ENCODE results near the gene LDLRAD3. TPM values are rescaled to one million over a fixed set of nuclear protein-coding genes. Genes with fewer than 3 reads are reported as not detected.
A peak's percentile ranks its signal among the peaks of the same experiment; 100 is the strongest.

The LDLRAD3 gene
- total RNA-seq, 2 donors from 2014 or later, result 30.8 to 42.5 TPM

DNA sequence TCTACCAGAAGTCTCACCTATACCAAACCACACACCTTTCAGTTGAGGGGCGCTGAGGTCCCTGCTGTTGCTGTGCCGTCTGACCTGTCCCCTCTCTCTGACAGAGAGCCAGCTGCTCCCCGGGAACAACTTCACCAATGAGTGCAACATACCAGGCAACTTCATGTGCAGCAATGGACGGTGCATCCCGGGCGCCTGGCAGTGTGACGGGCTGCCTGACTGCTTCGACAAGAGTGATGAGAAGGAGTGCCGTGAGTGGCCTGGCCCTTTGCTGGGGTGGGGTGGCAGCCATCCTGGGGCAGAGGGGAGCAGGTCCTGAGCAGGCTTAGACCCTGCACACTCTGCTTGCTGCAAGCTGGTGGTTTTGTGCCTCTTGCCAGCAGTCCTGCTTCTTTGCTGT lies 92.1 kb downstream of the LDLRAD3 start:
- no peaks in the 10 kb centered on the region for H3K27me3 ChIP-seq (replicated peaks; ENCODE audit: insufficient read depth)
- peak overlapping the region in 1 of 2 donors; percentile 58 for H3K27ac ChIP-seq
- H3K4me3 ChIP-seq, result no peak overlapping the region
- H3K9me3 ChIP-seq, result no peaks in the 10 kb centered on the region
- WGBS, result 91% methylated on average over 9 of the region's 9 CpGs
- TF ChIP-seq CTCF (IDR thresholded peaks at IDR 0.05), result no peak
- TF ChIP-seq POLR2AphosphoS5 (IDR thresholded peaks at IDR 0.05), result no peak
- TF ChIP-seq POLR2A (IDR thresholded peaks at IDR 0.05), result no peak
- no peak for DNase-seq (ENCODE audit: low spot score)
- no peaks in the 10 kb centered on the region for H3K36me3 ChIP-seq
- H3K4me1 ChIP-seq (replicated peaks), result peaks cover 13% of the 10 kb centered on the region
- intact Hi-C loops (cut with DNase I), result loop anchor here (5.0 to 10.0 kb wide), 3 partner anchors 96 to 421 kb away; partner anchors contain the start of gene FJX1

- H3K4me3 ChIP-seq, result no peak overlapping the region
- 18% methylated on average over 7 of the region's 7 CpGs for WGBS
- DNase-seq (ENCODE audit: low spot score), result peak; percentile 82
These were observed 93.2 kb downstream of the LDLRAD3 start for GRCh38 chr11:36037031-36037430.

DNA sequence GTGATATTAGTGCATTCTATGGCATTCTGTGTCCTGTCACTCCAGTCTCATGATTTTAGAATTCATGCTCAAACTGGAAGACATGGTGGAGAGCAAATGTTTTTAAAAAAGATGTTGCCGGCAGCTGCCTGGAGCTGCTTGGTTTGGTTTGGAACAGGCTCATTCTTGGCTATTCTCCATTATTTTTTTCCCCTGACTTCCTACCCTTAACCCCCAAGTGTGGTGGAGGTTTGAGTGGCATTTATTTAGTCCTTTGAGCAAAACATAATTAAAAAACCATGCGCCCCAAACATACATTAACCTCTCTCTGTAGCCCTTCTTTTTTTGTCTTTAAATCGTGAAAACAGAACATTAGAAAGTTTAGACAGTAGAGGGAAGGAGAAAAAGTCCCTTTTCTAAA lies 94.7 kb downstream of the LDLRAD3 start:
- no peaks in the 10 kb centered on the region for H3K27me3 ChIP-seq (replicated peaks; ENCODE audit: insufficient read depth)
- no peak for TF ChIP-seq POLR2AphosphoS5 (IDR thresholded peaks at IDR 0.05)
- TF ChIP-seq CTCF (IDR thresholded peaks at IDR 0.05), result no peak
- TF ChIP-seq POLR2A (IDR thresholded peaks at IDR 0.05), result no peak
- intact Hi-C loops (cut with DNase I), result loop anchor here (5.0 to 10.0 kb wide), 3 partner anchors 94 to 424 kb away; partner anchors contain the start of gene FJX1
- H3K4me3 ChIP-seq, result no peak overlapping the region
- DNase-seq (ENCODE audit: low spot score), result no peak
- no peaks in the 10 kb centered on the region for H3K36me3 ChIP-seq
- 53% methylated on average over 3 of the region's 3 CpGs for WGBS
- H3K9me3 ChIP-seq, result no peaks in the 10 kb centered on the region
- H3K27ac ChIP-seq, result no peak overlapping the region
- peaks cover 13% of the 10 kb centered on the region for H3K4me1 ChIP-seq (replicated peaks)

More at GRCh38 chr11:36037031-36037430, 93.2 kb downstream of the LDLRAD3 start:
- Histone ChIP-seq H3K27me3 (replicated peaks; ENCODE audit: insufficient read depth) (no peaks in the 10 kb centered on the region), H3K27ac (peak overlapping the region in 1 of 2 donors; percentile 12), H3K9me3 (no peaks in the 10 kb centered on the region), H3K36me3 (no peaks in the 10 kb centered on the region), H3K4me1 (replicated peaks) (peaks cover 13% of the 10 kb centered on the region)
- TF ChIP-seq CTCF (IDR thresholded peaks at IDR 0.05) (no peak), POLR2AphosphoS5 (IDR thresholded peaks at IDR 0.05) (peak; percentile 72), POLR2A (IDR thresholded peaks at IDR 0.05) (no peak)
- intact Hi-C loops (cut with DNase I), result loop anchor here (5.0 to 10.0 kb wide), 3 partner anchors 95 to 422 kb away; partner anchors contain the start of gene FJX1

DNA sequence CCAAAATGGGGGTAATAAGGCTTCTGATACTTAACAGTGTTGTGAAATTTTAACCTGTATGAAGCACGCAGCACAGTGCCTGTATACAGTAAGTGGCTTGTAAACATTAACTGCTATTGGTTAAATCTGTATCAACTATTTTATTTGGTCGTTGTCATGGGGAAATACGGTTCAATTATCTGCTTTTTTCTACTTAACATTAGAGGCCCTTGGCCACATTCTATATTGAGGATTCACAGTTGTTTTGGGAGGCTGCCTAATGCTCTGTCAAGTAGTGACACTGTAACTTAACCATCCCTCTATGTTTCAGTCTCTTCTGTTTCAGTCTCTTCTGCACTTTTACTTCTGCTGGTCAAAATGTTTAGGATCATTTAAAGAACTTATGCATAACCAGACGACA lies 95.6 kb downstream of the LDLRAD3 start:
- H3K27ac ChIP-seq, result no peak overlapping the region
- DNase-seq (ENCODE audit: low spot score), result no peak
- H3K9me3 ChIP-seq, result no peaks in the 10 kb centered on the region
- no peaks in the 10 kb centered on the region for H3K27me3 ChIP-seq (replicated peaks; ENCODE audit: insufficient read depth)
- intact Hi-C loops (cut with DNase I), result loop anchor here (5.0 to 10.0 kb wide), 3 partner anchors 93 to 425 kb away; partner anchors contain the start of gene FJX1
- peaks cover 13% of the 10 kb centered on the region for H3K4me1 ChIP-seq (replicated peaks)
- WGBS, result 74% methylated on average over 4 of the region's 4 CpGs
- H3K36me3 ChIP-seq, result no peaks in the 10 kb centered on the region
- H3K4me3 ChIP-seq, result no peak overlapping the region
- no peak for TF ChIP-seq POLR2AphosphoS5 (IDR thresholded peaks at IDR 0.05)
- TF ChIP-seq CTCF (IDR thresholded peaks at IDR 0.05), result no peak
- no peak for TF ChIP-seq POLR2A (IDR thresholded peaks at IDR 0.05)

GRCh38 chr11:36041988-36042611 lies 98.2 kb downstream of the LDLRAD3 start:
- WGBS, result 69% methylated on average over 5 of the region's 5 CpGs
- intact Hi-C loops (cut with DNase I), result loop anchor here (10.0 kb wide), 1 partner anchor 487 kb away; no protein-coding TSS in a partner anchor

More at GRCh38 chr11:36041988-36042611, 98.2 kb downstream of the LDLRAD3 start:
- Histone ChIP-seq H3K4me3 (no peak overlapping the region), H3K27ac (no peak overlapping the region), H3K9me3 (no peaks in the 10 kb centered on the region), H3K4me1 (replicated peaks) (peaks cover 3% of the 10 kb centered on the region), H3K36me3 (no peaks in the 10 kb centered on the region), H3K27me3 (replicated peaks; ENCODE audit: insufficient read depth) (no peaks in the 10 kb centered on the region)
- DNase-seq (ENCODE audit: low spot score), result no peak
- no peak for TF ChIP-seq POLR2A (IDR thresholded peaks at IDR 0.05)
- peak in 3 of 4 experiments; percentile 9 to 37 (median 28) for TF ChIP-seq CTCF (IDR thresholded peaks at IDR 0.05)

Measured in prostate gland (tissue), 2 donors.